Measurements from ENCODE around the gene NBL1.

NBL1 gene

DNA sequence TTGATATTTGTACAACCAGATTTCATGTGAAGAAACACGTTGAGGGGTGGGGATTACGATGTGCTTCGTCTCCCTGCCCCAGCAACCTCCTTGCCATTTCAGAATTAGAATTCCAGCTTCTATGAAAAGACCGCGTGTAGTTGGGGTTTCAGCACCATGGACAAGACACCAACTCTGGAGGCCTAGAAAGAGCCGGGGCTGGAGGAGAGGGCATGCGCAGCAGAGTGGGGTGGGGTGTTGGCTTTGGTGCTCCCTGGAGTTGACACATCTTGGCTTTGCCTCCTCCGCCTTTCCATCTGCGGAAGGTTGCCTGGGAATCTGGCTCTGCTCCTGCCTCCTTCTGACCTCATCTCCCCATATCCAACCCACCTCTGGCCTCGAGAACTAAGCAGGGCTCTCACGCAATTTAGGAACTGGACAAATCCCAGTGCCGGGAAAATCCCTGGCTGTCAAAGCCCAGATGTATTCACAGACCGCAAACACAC, 32.4 kb downstream of the NBL1 start:
- DNase-seq: peak; percentile 17

DNA sequence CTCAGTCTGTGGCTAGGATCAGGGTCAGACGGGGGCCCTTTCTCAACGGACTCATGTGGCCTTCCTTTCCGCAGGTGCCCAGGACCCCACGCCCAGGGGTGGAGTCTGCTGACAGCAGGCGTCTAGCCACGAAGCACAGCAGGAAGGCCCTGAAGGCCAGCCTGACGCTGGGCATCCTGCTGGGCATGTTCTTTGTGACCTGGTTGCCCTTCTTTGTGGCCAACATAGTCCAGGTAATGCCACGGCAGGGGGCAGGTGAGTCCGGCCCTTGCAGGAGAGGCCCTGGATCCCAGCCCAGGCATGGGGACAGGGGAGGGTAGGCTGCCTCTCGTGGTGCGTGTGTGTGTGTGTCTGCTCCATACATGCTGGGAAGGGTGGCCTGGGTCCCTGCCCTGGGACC, 34.4 kb downstream of the NBL1 start:
- no peak for DNase-seq

DNA sequence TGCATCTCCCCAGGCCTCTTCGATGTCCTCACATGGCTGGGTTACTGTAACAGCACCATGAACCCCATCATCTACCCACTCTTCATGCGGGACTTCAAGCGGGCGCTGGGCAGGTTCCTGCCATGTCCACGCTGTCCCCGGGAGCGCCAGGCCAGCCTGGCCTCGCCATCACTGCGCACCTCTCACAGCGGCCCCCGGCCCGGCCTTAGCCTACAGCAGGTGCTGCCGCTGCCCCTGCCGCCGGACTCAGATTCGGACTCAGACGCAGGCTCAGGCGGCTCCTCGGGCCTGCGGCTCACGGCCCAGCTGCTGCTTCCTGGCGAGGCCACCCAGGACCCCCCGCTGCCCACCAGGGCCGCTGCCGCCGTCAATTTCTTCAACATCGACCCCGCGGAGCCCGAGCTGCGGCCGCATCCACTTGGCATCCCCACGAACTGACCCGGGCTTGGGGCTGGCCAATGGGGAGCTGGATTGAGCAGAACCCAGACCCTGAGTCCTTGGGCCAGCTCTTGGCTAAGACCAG, 34.9 kb downstream of the NBL1 start:
- no peak for DNase-seq

DNA sequence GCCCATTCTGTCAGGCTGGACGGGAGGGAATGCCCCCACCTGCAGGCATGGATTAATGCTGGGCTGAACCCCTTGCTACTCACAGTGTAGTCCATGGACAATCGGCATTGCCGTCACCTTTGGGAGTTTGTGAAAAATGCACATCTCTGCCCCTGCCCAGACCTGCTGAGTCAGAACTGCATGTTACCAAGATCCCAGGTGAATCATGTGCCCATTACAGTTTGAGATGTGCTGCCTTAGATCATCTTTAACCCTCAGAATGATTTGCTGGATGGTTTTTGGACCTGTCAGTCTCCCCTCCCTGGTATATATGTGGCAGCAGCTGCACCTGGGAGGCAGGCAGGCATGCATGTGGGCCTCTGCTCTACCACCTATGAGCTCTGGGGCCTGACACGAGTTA, 35.6 kb downstream of the NBL1 start:
- no peak for DNase-seq

DNA sequence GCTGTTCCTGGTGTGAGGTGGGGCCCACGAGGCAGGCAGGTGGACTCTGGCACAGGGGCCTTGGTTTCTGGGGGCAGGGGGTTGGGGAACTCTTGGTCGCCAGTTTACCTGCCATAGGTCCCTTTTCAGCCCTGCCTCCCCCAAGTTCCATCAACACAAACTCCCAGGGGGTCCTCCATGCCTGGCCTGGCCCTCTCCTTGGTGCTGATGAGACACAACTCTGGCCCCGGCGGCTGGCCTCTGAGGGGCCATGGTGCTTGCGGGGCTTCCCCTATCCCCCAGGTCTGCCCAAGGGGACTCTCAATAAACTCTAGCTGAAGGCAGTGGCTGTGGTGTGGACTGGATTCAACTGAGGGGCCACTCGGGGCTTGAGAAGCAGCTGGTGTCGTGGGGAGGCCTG, 36.5 kb downstream of the NBL1 start:
- no peak for DNase-seq

DNA sequence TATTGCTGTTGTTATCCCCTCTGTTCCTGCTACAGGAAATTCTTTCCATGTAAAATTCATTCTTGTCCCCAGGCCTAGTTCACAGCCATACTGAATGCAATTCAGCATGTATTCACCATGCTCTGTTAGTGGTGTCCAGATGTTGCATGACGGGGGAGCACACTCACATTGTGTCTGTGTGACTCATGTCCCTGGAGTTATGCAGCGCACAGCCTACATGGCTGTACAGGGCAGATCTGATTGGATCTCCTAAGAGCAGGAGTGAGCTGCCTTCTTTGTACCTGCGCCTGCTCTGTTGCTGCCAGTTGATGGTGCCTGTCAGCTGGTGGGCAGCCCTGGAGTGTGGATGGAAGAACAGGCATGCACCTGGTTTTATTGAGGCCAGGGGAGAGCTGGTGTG, 38.1 kb downstream of the NBL1 start:
- no peak for DNase-seq

DNA sequence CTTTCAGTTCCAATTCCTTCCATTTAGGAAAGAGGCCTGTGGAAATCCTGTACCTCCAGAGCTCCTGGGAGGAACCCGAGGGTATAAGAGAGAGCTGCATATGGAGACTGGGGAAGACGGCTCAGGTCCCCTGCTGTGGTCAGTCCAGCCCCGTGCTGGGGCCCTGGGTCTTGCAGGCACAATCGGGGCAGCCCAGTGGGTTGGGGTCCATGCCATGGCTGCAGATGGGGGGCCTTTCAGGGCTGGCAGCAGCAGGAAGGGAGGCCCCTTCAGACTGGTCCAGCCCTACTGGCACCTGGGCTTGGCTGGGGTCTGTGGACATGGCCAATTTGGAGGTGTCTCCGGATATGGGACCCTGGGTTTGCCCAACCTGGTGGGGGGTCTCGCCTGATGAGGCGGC, 38.8 kb downstream of the NBL1 start:
- no peak for DNase-seq

DNA sequence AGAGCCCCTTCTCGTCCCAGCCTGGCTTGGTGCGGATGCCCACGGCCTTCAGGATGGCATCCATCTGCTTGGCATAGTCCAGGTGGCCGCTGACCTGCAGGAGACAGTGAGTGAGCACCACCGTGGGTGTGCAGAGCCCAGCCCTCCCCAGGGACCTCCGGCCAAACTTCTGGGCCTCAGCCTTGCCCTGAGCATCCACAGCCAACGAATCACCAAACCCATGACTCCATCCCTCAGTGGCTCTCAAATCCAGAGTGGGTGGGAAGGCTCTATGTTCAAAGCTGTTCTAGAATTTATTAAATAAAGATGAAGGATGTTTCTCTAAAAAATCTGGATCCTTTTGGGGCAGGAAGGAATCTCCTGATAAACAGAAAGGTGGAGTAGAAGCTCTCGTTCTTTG, 39.2 kb downstream of the NBL1 start:
- no peak for DNase-seq

DNA sequence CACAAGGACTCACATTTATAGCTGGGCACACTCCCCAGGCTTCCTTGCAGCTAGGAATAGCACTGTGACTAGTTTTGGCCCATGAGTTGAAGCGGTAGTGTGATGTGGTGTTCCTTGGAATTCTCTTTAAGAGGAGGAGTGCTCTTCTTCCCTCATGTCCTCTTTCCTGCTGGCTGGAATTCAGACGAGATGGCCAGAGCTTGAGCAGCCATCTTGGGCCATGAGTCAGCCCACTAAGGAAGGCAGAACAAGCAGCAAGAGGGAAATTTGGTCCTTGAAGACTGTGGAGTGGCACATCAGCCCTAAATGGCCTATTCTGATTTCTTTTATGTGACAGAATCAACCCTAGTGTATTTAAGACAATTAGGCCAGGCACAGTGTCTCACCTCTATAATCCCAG, 40.6 kb downstream of the NBL1 start:
- DNase-seq: no peak

DNA sequence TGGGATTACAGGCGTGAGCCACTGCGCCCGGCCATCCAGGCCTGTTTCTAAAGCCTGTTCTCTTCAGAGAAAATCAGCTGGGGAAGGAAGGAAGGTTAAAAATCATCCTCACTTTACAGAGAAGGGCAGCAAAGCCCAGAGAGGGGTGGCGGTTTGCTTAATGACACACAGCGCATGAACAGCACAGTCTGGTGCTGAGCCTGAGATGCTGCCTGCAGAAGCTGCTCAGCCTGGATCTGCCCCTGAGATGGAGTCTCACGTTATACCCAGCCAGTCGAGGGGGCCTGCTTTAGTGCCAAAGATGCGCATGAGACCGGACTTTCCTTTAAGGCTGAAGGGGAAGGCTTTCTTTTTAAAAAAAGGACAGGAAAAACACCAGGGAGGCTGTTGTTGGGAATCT, 41.9 kb downstream of the NBL1 start:
- DNase-seq: no peak

DNA sequence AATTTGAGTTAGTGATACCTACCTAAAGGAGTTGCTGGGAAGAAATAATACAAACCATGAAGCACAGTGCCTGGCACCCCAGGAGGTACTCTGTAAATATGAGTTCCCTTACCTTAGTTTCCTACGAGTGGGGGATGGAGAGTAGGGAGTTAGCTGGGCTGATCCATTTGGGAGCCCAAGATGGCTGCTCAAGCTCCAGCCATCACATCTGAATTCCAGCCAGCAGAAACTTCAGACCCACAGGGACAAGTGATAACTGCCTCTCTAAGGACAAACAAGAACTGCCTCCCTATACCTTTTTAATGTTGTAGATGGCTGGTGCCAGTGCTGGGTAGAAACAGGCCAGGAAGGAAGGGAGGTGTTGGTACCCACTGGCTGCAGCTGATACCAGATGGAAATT, 43.3 kb downstream of the NBL1 start:
- DNase-seq: no peak

DNA sequence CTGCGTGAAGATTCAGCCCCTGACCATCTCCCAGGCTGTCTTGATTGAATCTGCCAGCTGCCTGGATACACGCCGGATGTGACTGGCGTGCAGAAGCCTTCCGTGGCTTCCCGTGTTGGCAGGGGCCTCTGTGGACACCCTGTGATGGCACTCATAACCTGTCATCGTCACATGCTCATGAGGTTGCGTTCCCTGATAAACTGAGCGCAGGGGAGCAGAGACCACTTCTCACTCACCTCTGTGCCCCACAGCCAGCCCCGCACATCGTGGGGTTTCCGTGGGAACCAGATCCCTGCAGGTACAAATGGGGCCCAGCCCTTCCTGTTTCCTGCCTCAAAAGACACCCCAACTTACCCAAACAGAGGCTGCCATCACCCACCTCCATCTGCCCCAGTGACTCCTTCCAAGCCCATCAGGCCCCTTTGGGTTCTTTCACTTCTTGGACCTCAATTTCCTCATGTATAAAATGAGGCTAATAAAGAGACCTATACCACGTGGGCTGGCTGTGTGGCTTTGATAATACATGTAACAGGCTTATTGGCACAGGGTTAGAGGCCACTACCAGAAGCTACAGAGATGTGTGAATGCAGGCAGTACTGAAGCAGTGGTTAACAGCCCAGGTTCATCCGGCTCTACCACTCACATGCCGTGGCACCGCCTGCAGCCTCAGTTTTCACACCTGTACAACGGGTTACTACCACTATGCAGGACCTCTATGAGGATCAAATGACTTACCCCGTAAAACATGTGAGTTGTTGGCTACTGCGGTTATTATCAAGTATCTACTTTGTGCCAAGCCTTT, 44.1 kb downstream of the NBL1 start:
- no peak for DNase-seq

DNA sequence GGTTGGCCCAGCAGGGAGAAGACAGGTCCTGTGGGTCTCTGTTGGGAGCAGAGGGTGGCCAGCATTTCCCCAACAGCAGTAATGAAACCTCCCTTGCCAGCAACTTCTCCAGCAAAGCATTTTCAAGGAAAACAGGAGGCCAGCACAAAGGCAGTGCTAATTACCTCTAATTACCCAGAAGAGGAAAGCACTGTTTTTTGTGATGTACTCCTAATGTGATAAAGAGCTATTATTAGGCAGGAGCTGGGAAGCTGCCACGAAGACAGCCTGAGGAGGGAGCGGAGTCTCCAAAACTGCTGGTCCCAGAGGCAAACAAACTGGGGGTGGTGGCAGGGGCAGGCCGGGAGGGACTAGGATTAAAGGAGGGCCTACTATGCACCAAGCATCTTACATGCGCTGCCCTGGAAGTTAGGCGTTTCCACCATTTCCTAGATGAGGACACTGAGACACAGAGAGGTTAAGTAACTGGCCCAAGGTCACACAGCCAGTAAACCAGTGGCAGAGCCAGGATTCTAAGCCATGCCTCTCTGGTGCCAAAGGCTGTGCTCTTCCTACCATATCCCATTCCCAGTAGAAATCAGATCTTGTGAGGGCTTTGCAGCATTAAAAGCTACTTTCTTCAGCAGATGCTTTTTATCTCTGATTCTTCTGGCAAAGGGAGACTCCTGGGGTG, 45.1 kb downstream of the NBL1 start:
- no peak for DNase-seq

DNA sequence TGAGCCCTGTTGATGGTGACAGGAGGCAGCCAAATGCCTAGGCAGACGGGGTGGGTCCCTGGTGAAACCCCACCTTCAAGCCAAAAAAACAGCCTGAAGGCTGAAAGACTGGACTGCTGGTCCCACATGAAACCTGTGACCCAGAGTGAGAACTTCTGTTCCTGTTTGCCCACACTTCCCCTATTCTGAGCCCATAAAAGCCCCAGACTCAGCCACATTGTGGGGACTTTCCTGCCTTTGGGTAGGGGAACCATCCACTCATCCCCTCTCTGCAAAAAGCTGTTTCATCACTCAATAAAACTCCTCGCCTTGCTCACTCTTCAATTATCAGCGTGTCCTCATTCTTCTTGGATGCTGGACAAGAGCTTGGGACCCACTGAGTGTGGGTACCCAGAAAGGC, 45.7 kb downstream of the NBL1 start:
- no peak for DNase-seq

DNA sequence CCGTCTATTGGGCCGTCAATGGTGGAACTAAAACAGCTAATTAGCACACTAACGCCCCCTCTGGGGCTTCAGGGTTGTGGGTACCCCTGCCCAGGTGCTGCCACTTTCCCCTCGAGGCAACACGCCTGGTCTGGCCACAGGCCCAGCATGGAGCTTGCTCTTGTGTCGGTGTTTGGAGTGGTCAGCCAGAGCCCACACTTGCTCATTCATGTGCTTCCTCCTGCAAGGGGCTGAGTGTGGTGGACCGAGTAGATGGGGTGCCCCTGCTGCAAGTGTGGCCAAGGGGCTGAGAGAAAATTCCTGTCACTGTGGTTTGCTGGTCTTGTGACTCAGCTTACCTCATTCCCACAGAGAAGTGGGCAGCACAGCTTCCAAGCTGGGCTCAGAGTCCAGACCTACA, 46.2 kb downstream of the NBL1 start:
- no peak for DNase-seq

DNA sequence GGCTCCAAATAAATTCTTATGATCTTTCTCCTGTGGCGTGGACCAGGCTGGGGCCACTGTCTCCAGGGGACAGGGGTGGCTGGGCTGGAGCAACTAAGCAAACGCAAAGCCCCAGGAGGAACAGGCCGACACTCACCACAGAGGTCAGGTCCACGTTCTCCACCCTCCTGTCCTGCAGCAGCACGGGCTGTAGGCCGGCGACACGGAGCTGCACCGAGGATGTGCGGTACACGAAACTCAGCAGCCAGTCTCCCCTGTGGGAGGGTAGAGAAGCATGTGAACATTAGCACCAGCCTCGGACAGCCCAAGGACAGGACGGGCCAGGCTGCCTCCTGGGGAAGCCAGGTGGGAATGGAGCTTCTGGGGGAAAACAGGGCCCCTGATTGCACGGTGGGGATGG, 50.2 kb downstream of the NBL1 start:
- DNase-seq: no peak

DNA sequence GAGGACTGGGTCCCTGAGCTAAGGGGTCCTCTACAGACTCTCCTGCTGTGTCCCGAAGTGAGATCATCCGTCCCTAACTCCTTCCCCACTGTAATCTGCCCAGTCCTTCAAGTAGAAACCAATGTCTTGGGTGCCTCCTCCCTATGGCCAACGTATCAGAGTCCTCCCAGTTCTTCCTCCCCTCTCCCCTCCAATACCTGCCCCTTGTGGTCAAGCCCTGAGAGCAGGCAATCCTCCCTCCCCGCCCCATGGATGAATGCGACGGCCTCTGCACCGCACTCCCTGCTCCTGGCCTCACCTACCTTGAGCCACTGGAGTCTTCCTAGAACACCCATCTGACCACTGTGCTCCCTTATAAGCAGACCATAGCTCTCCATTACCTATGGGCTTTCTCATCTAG, 51.7 kb downstream of the NBL1 start:
- no peak for DNase-seq

DNA sequence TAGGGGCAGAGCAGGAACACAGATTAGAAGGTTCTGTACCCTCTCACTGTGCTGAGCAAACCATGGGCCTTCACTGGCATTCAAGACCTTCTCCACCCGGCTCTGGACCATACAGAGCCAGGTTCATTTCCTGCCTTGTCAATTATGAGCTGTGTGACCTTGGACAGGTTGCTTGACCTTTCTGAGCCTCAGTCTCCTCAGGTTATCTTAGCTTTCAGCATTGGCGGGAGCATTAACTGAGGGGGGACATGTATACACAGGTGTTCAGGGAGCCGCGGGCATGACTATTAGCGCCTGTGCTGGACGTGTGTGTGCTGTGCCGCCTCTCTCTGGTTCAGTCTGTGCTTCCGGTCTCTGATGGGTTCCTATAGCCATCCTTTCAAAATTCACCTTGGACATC, 52.7 kb downstream of the NBL1 start:
- no peak for DNase-seq

DNA sequence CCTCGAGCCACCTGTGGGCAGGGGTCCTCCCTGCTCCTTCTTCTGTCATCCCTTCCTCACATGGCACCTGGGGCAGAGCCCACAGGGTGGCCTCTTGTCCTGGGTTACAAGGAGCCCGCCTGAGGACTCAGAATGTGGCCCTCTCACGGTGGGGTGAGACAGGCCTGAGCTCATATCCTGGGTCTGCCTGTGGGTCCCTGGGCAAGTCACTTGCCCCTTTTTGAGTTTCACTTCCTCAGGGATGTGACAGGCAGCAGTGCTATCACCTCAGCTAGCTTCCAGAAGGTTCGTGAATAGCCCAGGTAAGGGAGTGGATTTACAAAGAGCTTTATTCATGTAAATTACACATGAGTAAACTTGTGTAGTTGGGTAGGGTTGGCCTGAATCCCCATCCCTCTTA, 54.1 kb downstream of the NBL1 start:
- DNase-seq: no peak

DNA sequence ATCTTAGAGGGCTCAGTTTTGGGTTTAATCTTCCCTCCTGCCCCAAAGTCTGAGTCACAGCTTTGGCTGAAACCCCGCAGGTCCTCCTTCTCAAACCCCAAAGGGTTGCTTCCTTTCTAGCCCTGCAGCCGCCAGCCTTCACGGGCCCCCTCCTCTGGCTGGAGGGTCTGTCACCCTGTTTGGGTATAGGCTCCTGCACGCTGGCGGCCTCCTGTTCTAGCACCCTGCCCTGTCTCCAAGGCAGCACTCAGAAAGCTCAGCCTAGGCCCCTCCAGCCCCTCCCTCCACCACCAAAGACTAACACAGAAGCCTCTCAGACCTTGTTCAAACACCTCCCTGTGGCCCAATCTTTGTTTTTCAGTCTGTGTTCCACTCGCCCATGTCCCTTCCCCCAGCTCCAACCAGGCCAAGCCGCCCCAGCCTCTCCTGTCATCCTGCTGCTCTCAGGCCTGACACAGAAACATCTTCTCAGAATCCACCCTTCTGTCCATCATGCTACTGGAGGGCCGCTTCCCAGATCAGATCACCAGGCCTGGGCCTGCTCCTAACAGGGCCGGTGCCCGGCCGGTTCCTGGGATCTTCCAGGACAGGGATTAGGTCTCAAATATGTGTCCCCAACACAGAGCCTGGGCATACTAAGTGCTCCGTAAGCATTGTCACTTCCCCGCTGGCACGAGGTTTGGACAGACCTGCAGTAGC, 56.1 kb downstream of the NBL1 start:
- DNase-seq: no peak

DNA sequence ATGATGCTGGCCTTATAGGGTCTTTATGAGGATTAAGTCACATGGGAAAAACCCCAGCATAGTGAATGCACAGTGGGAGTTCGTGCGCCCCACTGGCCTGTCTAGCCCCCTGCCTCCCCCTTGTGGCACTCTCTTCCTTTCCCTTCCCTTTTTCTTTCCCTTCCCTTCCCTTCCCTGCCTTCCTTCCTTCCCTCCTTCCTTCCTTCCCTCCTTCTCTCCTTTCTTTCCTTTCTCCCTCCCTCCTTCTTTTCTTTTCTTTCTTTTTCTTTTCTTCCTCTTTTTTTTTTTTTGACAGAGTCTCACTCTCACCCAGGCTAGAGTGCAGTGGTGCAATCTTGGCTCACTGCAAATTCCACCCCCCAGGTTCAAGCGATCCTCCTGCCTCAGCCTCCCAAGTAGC, 59.2 kb downstream of the NBL1 start:
- DNase-seq: no peak

DNA sequence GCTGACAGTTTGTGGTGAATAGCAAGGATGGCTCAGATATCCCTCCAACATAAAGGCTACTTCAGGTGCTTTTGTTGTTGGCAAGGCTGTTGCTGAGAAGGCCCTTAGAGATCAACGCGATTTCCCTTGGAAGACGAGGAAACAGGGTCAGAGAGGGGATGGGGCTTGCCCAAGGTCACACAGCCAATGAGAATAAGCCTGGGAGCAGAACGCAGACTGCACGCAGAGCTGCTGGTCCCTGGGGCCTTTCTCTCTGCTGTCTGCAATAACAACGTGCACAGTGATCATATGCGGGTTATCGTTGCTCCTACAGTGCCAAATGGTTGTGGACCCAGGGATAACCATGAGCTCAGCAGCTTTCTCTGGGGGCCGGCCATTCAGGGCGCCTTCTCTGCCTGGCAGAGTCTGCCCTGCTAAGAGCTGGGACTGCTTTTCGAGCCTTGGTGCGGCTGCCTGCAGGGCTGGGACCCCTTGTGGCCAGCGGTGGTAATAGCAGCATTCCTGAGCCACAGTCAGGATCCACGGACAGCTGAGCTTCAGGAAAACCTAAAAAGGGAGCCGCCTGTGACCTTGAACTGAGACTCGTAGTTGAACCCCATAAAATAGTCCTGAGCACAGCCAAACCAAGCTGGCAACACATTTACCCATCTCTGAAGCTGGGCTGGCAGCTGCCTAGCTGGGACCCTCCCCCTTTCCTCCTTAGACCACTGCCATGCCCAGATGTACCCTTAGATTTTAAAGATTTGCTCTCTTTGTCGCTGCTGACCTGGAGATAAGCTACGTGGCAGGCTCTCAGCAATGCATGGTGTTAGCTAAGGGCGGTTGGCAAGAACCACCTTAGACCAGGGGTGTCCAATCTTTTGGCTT, 60.4 kb downstream of the NBL1 start:
- DNase-seq: peak; percentile 65

DNA sequence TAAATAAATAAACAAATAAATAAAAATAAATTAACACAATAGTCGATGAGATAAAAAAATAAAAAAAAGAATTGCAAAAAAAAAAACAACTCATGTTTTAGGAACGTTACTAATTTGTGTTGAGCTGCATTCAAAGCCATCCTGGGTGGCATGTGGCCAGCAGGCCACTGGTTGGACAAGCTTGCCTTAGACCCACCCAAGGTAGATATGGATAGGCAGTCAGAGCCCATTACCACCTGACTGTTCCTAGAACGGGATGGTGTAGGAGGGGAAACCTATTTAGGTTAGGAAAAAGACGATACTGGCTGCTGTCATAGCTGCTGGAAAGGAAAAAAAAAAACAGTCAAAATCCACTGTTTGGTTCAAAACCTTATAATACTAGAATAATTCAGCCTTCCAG, 61.4 kb downstream of the NBL1 start:
- DNase-seq: no peak
